ENCODE results near the gene ZNF436. TPM values are rescaled to one million over a fixed set of nuclear protein-coding genes. Genes with fewer than 3 reads are reported as not detected.
A peak's percentile ranks its signal among the peaks of the same experiment; 100 is the strongest.

The ZNF436 gene
- total and polyA plus RNA-seq, 9 of the 15 experiments (the other 6 are each of a cell fraction or from before 2014, with no cell fraction given), result 2.1 to 11.3 (median 6.8) TPM

- TF ChIP-seq ZNF263 (CRISPR knock-in tag; IDR thresholded peaks at IDR 0.05; ENCODE audit: borderline replicate concordance) (no peak), ZBTB34 (CRISPR knock-in tag; IDR thresholded peaks at IDR 0.05) (no peak), USF2 (CRISPR knock-in tag; IDR thresholded peaks at IDR 0.05) (no peak), ZBTB7A (IDR thresholded peaks at IDR 0.05; ENCODE audit: borderline replicate concordance, control insufficient read depth, low read depth, low read length) (peak; percentile 85; the same call in 1 of the 2 replicates), TOE1 (IDR thresholded peaks at IDR 0.05; ENCODE audit: borderline replicate concordance) (no peak), TOE1 (CRISPR knock-in tag; IDR thresholded peaks at IDR 0.05; ENCODE audit: borderline replicate concordance, low read depth) (no peak), GTF3C2 (IDR thresholded peaks at IDR 0.05; ENCODE audit: borderline replicate concordance, extremely low read depth, insufficient read length) (no peak), GATAD2A (IDR thresholded peaks at IDR 0.05) (0 out of 2 replicates have a peak, but pooled peaks have one; percentile 37), ZKSCAN1 (IDR thresholded peaks at IDR 0.05; ENCODE audit: low read depth, low read length) (peak; percentile 97), TAL1 (IDR thresholded peaks at IDR 0.05) (0 out of 2 replicates have a peak, but pooled peaks have one; percentile 5), ZFP1 (CRISPR knock-in tag; IDR thresholded peaks at IDR 0.05) (no peak), EP300 (IDR thresholded peaks at IDR 0.05; ENCODE audit: low read length) (no peak; the same call in 1 of the 2 replicates), NR1H2 (CRISPR knock-in tag; IDR thresholded peaks at IDR 0.05) (peak; percentile 50; the same call in 1 of the 2 replicates), SIRT6 (IDR thresholded peaks at IDR 0.05; ENCODE audit: low read depth, low read length) (no peak), SMARCA4 (IDR thresholded peaks at IDR 0.05) (peak; percentile 47; the same call in 1 of the 2 replicates), SPI1 (IDR thresholded peaks at IDR 0.05; ENCODE audit: borderline replicate concordance, low read depth, low read length) (no peak), CHAMP1 (IDR thresholded peaks at IDR 0.05) (no peak), LEF1 (IDR thresholded peaks at IDR 0.05) (peak; percentile 46; the same call in 1 of the 2 replicates), ZNF707 (CRISPR knock-in tag; conservative IDR thresholded peaks at IDR 0.05) (no peak), PRMT5 (CRISPR knock-in tag; IDR thresholded peaks at IDR 0.05) (no peak), BDP1 (IDR thresholded peaks at IDR 0.05; ENCODE audit: insufficient read depth, insufficient read length) (no peak)
These were observed 1.3 kb upstream of the ZNF436 start (continued) for GRCh38 chr1:23370709-23371584.
